GM12872 (cell line): ENCODE results near the gene PRRT3.

Experiments
- CTCF ChIP-seq: IDR thresholded peaks from 3 replicates; pipeline ENCODE4 v1.5.1; 2011; ENCODE audit warnings: low read depth, mild to moderate bottlenecking, low read length, moderate library complexity; ENCODE audit not compliant: insufficient read depth

The PRRT3 gene

GRCh38 chr3:9976721-9977709 is 24.8 kb upstream of the PRRT3 start:
- no peak for TF ChIP-seq CTCF

GRCh38 chr3:9970020-9970652 is 17.9 kb upstream of the PRRT3 start:
- no peak for TF ChIP-seq CTCF

GRCh38 chr3:9969632-9970019 is 17.4 kb upstream of the PRRT3 start:
- no peak for TF ChIP-seq CTCF

- no peak for TF ChIP-seq CTCF
Observed at GRCh38 chr3:9966841-9967240, 14.6 kb upstream of the PRRT3 start.

GRCh38 chr3:9965200-9965875 is 13.1 kb upstream of the PRRT3 start:
- TF ChIP-seq CTCF: no peak

- TF ChIP-seq CTCF: no peak
Observed at GRCh38 chr3:9957214-9957613, 5.0 kb upstream of the PRRT3 start.
